Measurements from ENCODE around the gene RUFY3.

Gene RUFY3

DNA sequence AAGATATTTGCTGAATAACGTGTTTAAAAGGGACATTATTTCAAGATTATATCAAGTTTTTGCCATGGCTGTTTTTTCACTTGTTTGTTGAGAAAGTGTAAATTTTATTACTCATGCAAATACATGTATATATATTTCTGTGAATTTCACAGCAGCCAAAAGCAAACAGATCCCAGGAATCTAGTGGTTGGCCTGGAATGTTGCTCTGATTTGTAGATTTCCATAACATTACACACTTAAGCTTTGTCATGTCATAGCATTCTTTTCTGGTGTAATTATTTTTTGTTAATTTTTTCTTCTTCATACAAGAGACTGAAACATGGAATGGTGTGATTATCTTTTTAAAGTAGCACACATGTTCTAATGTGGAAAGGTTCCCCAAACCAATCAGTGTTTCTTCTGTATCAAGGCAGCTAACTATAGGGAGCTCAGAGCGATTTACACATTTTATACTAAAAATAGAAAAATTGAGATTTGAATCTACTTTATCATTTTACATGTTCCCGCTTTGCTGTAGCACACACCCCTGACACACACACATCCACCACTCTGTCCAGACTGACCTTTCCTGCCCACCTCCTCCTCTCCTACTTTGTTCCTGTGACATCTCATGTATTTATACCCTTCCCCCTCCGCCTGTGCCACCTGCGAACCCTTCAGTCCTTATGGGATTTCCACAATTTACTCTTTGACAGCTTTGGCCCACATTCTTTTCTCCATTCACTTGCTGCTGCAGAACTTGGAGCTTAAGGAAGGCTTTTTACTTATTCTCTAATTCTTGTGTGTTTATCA, 20.3 kb downstream of the RUFY3 start:
- no peak overlapping the region for H3K4me2 ChIP-seq (ENCODE audit: low read length)
- peaks cover 5% of the 10 kb centered on the region for H3K79me1 ChIP-seq (ENCODE audit: low read length)
- DNase-seq, result no peak
- H3K79me2 ChIP-seq (ENCODE audit: control insufficient read depth, insufficient read depth, low read length), result peaks cover 2% of the 10 kb centered on the region
- no peak overlapping the region for H3K18ac ChIP-seq (ENCODE audit: low read length)
- H3K36me3 ChIP-seq (ENCODE audit: control insufficient read depth, insufficient read depth, low read length), result peaks cover 2% of the 10 kb centered on the region
- no peak overlapping the region for H2AK5ac ChIP-seq (ENCODE audit: low read length)
- no peak overlapping the region for H2BK5ac ChIP-seq (ENCODE audit: low read length)
- H4K8ac ChIP-seq (ENCODE audit: low read depth, low read length), result no peak overlapping the region
- no peak overlapping the region for H2BK120ac ChIP-seq (ENCODE audit: low read depth, low read length)
- no peak overlapping the region for H4K5ac ChIP-seq (ENCODE audit: low read length)
- no peaks in the 10 kb centered on the region for H3K27me3 ChIP-seq (ENCODE audit: insufficient read depth, low read length, poor library complexity)
- H2BK15ac ChIP-seq (replicated peaks; ENCODE audit: low read depth), result no peak overlapping the region
- H3K9ac ChIP-seq (ENCODE audit: low read length), result no peak overlapping the region
- peaks cover 2% of the 10 kb centered on the region for H3K4me1 ChIP-seq (ENCODE audit: control insufficient read depth, low read depth, low read length)
- no peak overlapping the region for H3K23ac ChIP-seq (ENCODE audit: low read length)
- no CpG with 5 or more reads among the region's 5 CpGs for WGBS (ENCODE audit: extremely low coverage, insufficient coverage, low lambda C conversion rate)
- no peak overlapping the region for H3K4me3 ChIP-seq (ENCODE audit: low read length)
- no peak overlapping the region for H3K4ac ChIP-seq (ENCODE audit: low read depth, low read length)
- peak overlapping the region; percentile 25 for H3K56ac ChIP-seq (ENCODE audit: low read length)
- H3K27ac ChIP-seq (ENCODE audit: low read depth, low read length), result no peak overlapping the region

DNA sequence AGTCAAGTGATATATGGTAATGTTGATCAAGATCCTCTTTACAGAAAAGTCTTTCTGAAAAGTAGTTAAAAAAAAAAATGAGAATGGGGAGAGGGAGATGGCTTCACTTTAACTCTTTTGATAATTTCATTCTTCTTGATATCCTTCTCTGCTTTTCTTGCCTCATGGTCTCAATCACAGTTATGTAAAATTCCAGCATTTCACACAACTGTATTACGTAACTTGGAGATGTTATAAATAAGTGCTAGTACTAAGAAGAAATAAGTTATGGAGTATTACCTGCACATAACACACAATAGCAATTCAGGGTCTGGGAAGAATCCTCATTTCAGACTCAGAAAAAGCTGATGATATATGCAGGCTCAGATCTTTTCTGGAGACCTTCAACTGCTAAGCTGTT, 22.0 kb downstream of the RUFY3 start:
- Histone ChIP-seq H2BK120ac (ENCODE audit: low read depth, low read length) (no peak overlapping the region), H3K56ac (ENCODE audit: low read length) (no peak overlapping the region), H3K79me1 (ENCODE audit: low read length) (peaks cover 5% of the 10 kb centered on the region), H3K4me2 (ENCODE audit: low read length) (no peak overlapping the region), H2BK15ac (replicated peaks; ENCODE audit: low read depth) (no peak overlapping the region), H3K27me3 (ENCODE audit: insufficient read depth, low read length, poor library complexity) (no peaks in the 10 kb centered on the region), H3K9ac (ENCODE audit: low read length) (no peak overlapping the region), H4K8ac (ENCODE audit: low read depth, low read length) (no peak overlapping the region), H4K5ac (ENCODE audit: low read length) (no peak overlapping the region), H3K18ac (ENCODE audit: low read length) (no peak overlapping the region), H3K4me3 (ENCODE audit: low read length) (no peak overlapping the region), H2AK5ac (ENCODE audit: low read length) (no peak overlapping the region), H2BK5ac (ENCODE audit: low read length) (no peak overlapping the region), H3K4ac (ENCODE audit: low read depth, low read length) (no peak overlapping the region), H3K27ac (ENCODE audit: low read depth, low read length) (no peak overlapping the region), H3K23ac (ENCODE audit: low read length) (no peak overlapping the region), H3K36me3 (ENCODE audit: control insufficient read depth, insufficient read depth, low read length) (peaks cover 2% of the 10 kb centered on the region), H3K4me1 (ENCODE audit: control insufficient read depth, low read depth, low read length) (peaks cover 2% of the 10 kb centered on the region), H3K79me2 (ENCODE audit: control insufficient read depth, insufficient read depth, low read length) (peaks cover 2% of the 10 kb centered on the region)
- DNase-seq, result no peak
- WGBS (ENCODE audit: extremely low coverage, insufficient coverage, low lambda C conversion rate), result no CpG with 5 or more reads among the region's 1 CpG

DNA sequence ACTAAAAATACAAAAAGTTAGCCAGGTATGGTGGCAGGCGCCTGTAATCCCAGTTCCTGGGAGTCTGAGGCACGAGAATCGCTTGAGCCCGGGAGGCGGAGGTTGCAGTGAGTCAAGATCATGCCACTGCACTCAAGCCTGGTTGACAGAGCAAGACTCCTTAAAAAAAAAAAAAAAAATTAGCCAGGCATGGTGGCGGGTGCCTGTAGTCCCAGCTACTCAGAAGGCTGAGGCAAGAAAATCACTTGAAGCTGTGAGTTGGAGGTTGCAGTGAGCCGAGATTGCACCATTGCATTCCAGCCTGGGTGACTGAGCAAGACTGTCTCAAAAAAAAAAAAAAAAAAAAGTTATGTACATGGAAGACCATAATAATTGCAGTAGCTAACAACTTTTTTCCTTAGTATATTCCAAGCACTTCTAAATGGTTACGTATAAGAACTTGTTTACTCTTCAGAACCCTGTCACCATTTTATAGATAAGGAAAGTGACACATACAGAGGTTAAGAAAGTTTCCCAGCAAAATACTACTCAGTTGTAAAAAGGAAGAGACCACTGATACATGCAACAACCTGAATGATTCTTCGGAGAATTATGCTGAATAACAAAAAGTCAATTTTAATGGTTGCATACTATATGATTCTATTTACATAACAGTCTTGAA, 24.5 kb downstream of the RUFY3 start:
- Histone ChIP-seq H3K4me3 (ENCODE audit: low read length) (no peak overlapping the region), H3K23ac (ENCODE audit: low read length) (no peak overlapping the region), H4K8ac (ENCODE audit: low read depth, low read length) (no peak overlapping the region), H3K36me3 (ENCODE audit: control insufficient read depth, insufficient read depth, low read length) (peaks cover 2% of the 10 kb centered on the region), H2BK5ac (ENCODE audit: low read length) (no peak overlapping the region), H3K4me1 (ENCODE audit: control insufficient read depth, low read depth, low read length) (peaks cover 2% of the 10 kb centered on the region), H3K27me3 (ENCODE audit: insufficient read depth, low read length, poor library complexity) (no peaks in the 10 kb centered on the region), H3K79me1 (ENCODE audit: low read length) (peaks cover 5% of the 10 kb centered on the region), H2AK5ac (ENCODE audit: low read length) (no peak overlapping the region), H2BK15ac (replicated peaks; ENCODE audit: low read depth) (no peak overlapping the region), H3K27ac (ENCODE audit: low read depth, low read length) (no peak overlapping the region), H3K4me2 (ENCODE audit: low read length) (no peak overlapping the region), H3K18ac (ENCODE audit: low read length) (no peak overlapping the region), H2BK120ac (ENCODE audit: low read depth, low read length) (no peak overlapping the region), H3K9ac (ENCODE audit: low read length) (no peak overlapping the region), H3K56ac (ENCODE audit: low read length) (no peak overlapping the region), H4K5ac (ENCODE audit: low read length) (no peak overlapping the region), H3K4ac (ENCODE audit: low read depth, low read length) (no peak overlapping the region), H3K79me2 (ENCODE audit: control insufficient read depth, insufficient read depth, low read length) (peaks cover 2% of the 10 kb centered on the region)
- WGBS (ENCODE audit: extremely low coverage, insufficient coverage, low lambda C conversion rate), result no CpG with 5 or more reads among the region's 9 CpGs
- no peak for DNase-seq

DNA sequence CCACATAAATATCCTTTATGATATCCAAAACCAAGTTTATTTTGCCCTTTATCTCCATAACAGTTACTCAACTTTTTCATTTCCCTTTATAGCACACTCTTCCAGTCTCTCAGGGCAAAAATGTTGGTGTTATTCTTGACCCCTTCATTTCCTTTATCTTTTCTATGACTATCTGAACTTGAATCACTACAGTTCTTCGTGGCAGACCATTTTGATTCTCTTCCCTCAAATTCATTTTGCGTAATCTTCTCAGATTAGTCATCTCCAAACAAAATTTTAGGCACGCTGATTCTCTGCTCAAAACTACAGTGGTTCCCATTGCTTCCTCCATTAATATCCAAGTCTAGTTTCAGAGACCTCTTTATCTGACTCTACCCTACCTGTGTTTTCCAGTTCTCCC, 26.1 kb downstream of the RUFY3 start:
- Histone ChIP-seq H3K27ac (ENCODE audit: low read depth, low read length) (no peak overlapping the region), H3K9ac (ENCODE audit: low read length) (no peak overlapping the region), H2BK120ac (ENCODE audit: low read depth, low read length) (no peak overlapping the region), H3K18ac (ENCODE audit: low read length) (no peak overlapping the region), H2AK5ac (ENCODE audit: low read length) (no peak overlapping the region), H2BK5ac (ENCODE audit: low read length) (no peak overlapping the region), H4K8ac (ENCODE audit: low read depth, low read length) (no peak overlapping the region), H3K4ac (ENCODE audit: low read depth, low read length) (no peak overlapping the region), H4K5ac (ENCODE audit: low read length) (no peak overlapping the region), H3K4me1 (ENCODE audit: control insufficient read depth, low read depth, low read length) (no peaks in the 10 kb centered on the region), H3K4me2 (ENCODE audit: low read length) (no peak overlapping the region), H2BK15ac (replicated peaks; ENCODE audit: low read depth) (no peak overlapping the region), H3K79me1 (ENCODE audit: low read length) (no peaks in the 10 kb centered on the region), H3K36me3 (ENCODE audit: control insufficient read depth, insufficient read depth, low read length) (no peaks in the 10 kb centered on the region), H3K56ac (ENCODE audit: low read length) (no peak overlapping the region), H3K4me3 (ENCODE audit: low read length) (no peak overlapping the region), H3K79me2 (ENCODE audit: control insufficient read depth, insufficient read depth, low read length) (no peaks in the 10 kb centered on the region), H3K27me3 (ENCODE audit: insufficient read depth, low read length, poor library complexity) (no peaks in the 10 kb centered on the region), H3K23ac (ENCODE audit: low read length) (no peak overlapping the region)
- no peak for DNase-seq
- WGBS (ENCODE audit: extremely low coverage, insufficient coverage, low lambda C conversion rate), result no CpG with 5 or more reads among the region's 3 CpGs

DNA sequence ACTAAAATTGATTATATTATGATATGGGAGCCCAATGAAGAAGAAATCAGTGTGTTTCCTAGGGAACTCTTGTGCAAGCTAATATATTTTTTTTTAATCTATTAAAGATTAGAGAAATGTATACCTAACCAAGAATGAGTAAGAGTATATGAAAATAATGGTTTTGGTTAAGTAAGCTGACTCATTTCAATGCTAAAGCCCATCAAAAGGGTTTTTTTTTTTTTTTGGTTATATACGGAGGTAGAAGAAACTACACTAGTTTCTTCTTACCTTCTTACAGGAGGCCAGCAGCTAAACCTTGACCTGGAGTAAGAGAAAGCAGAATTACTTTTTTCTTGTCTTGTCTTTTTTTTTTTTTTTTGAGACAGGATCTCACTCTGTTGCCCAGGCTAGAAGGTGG, 27.5 kb downstream of the RUFY3 start:
- WGBS (ENCODE audit: extremely low coverage, insufficient coverage, low lambda C conversion rate), result no CpG with 5 or more reads among the region's 1 CpG
- no peak for DNase-seq
- H3K27ac ChIP-seq (ENCODE audit: low read depth, low read length), result no peak overlapping the region

More for the DNA sequence above, 27.5 kb downstream of the RUFY3 start:
- H3K4me2 ChIP-seq (ENCODE audit: low read length), result no peak overlapping the region
- H4K5ac ChIP-seq (ENCODE audit: low read length), result no peak overlapping the region
- H3K27me3 ChIP-seq (ENCODE audit: insufficient read depth, low read length, poor library complexity), result no peaks in the 10 kb centered on the region
- H2BK5ac ChIP-seq (ENCODE audit: low read length), result no peak overlapping the region
- H3K23ac ChIP-seq (ENCODE audit: low read length), result no peak overlapping the region
- H3K4me1 ChIP-seq (ENCODE audit: control insufficient read depth, low read depth, low read length), result no peaks in the 10 kb centered on the region
- H3K56ac ChIP-seq (ENCODE audit: low read length), result no peak overlapping the region
- no peaks in the 10 kb centered on the region for H3K79me2 ChIP-seq (ENCODE audit: control insufficient read depth, insufficient read depth, low read length)
- no peak overlapping the region for H2AK5ac ChIP-seq (ENCODE audit: low read length)
- H3K36me3 ChIP-seq (ENCODE audit: control insufficient read depth, insufficient read depth, low read length), result no peaks in the 10 kb centered on the region
- H4K8ac ChIP-seq (ENCODE audit: low read depth, low read length), result no peak overlapping the region
- no peak overlapping the region for H3K9ac ChIP-seq (ENCODE audit: low read length)
- H3K4ac ChIP-seq (ENCODE audit: low read depth, low read length), result no peak overlapping the region
- no peak overlapping the region for H3K18ac ChIP-seq (ENCODE audit: low read length)
- no peak overlapping the region for H2BK120ac ChIP-seq (ENCODE audit: low read depth, low read length)
- no peak overlapping the region for H2BK15ac ChIP-seq (replicated peaks; ENCODE audit: low read depth)
- H3K4me3 ChIP-seq (ENCODE audit: low read length), result no peak overlapping the region
- no peaks in the 10 kb centered on the region for H3K79me1 ChIP-seq (ENCODE audit: low read length)
